ENCODE data around the gene NRXN3. TPM values are rescaled to one million over a fixed set of nuclear protein-coding genes. Genes with fewer than 3 reads are reported as not detected.

Gene NRXN3
- total RNA-seq, 4 donors from 2014 or later: 0.56 to 1.6 (median 1.1) TPM

DNA sequence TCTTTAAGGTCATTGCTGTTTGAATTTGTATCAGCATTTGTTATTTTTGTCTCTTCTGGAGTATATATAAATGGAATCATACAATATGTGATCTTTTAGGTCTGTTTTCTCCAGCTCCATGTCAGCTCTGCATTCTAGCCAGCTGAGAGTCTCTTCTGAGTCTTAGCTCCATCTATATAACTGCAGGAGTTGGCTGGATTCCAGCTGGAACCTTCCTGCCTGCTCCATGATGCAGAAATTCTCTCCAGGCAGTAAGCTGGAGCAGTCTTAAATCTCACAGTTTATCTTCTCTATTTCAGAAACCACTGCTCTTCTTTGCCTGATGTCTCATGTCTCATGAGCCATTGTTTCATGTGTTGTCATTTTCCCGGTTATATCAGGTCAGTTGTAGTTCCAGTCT is 827.6 kb downstream of the NRXN3 start:
- Histone ChIP-seq H3K36me3 (no peaks in the 10 kb centered on the region), H3K27ac (no peak overlapping the region), H3K4me3 (replicated peaks in 1 of 3) (no peak overlapping the region), H3K27me3 (no peaks in the 10 kb centered on the region), H3K4me1 (no peaks in the 10 kb centered on the region), H3K9me3 (no peaks in the 10 kb centered on the region)
- 17 to 20% methylated on average over 1 of the region's 1 CpG for WGBS, 2 donors
- intact Hi-C loops (cut with DNase I): no loop called here
- peak; percentile 68 for DNase-seq
- TF ChIP-seq, protein P1, sequence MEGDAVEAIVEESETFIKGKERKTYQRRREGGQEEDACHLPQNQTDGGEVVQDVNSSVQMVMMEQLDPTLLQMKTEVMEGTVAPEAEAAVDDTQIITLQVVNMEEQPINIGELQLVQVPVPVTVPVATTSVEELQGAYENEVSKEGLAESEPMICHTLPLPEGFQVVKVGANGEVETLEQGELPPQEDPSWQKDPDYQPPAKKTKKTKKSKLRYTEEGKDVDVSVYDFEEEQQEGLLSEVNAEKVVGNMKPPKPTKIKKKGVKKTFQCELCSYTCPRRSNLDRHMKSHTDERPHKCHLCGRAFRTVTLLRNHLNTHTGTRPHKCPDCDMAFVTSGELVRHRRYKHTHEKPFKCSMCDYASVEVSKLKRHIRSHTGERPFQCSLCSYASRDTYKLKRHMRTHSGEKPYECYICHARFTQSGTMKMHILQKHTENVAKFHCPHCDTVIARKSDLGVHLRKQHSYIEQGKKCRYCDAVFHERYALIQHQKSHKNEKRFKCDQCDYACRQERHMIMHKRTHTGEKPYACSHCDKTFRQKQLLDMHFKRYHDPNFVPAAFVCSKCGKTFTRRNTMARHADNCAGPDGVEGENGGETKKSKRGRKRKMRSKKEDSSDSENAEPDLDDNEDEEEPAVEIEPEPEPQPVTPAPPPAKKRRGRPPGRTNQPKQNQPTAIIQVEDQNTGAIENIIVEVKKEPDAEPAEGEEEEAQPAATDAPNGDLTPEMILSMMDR (IDR thresholded peaks at IDR 0.05): no peak
- TF ChIP-seq POLR2A (IDR thresholded peaks at IDR 0.05): no peak

DNA sequence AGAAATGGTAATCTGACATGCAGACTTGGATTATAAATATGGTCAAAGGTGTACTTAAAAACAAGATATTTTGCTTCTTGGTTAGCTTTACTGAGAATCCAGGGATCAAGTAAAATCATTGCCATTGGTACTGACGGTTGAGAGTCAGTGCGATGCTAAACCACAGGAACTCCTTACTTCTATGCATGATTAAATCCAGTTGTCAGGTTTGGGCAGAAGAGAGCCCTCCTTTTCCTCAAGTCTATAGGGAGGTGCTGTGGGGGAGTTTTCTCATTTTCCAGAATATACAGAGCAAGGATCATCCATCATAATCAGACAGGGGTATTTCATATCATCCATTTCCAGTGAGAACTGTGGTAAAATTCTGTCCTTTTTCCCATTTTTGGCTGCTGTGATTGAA is 839.1 kb downstream of the NRXN3 start:
- no peak for TF ChIP-seq POLR2A (IDR thresholded peaks at IDR 0.05)
- TF ChIP-seq, protein P1 (IDR thresholded peaks at IDR 0.05): no peak
- Histone ChIP-seq H3K9me3 (no peaks in the 10 kb centered on the region), H3K27me3 (no peaks in the 10 kb centered on the region), H3K4me3 (replicated peaks in 1 of 3) (no peak overlapping the region), H3K4me1 (no peaks in the 10 kb centered on the region), H3K36me3 (no peaks in the 10 kb centered on the region), H3K27ac (no peak overlapping the region)
- no peak for DNase-seq
- WGBS, 2 donors: 73 to 77% methylated on average over 2 of the region's 2 CpGs
- intact Hi-C loops (cut with DNase I): no loop called here

DNA sequence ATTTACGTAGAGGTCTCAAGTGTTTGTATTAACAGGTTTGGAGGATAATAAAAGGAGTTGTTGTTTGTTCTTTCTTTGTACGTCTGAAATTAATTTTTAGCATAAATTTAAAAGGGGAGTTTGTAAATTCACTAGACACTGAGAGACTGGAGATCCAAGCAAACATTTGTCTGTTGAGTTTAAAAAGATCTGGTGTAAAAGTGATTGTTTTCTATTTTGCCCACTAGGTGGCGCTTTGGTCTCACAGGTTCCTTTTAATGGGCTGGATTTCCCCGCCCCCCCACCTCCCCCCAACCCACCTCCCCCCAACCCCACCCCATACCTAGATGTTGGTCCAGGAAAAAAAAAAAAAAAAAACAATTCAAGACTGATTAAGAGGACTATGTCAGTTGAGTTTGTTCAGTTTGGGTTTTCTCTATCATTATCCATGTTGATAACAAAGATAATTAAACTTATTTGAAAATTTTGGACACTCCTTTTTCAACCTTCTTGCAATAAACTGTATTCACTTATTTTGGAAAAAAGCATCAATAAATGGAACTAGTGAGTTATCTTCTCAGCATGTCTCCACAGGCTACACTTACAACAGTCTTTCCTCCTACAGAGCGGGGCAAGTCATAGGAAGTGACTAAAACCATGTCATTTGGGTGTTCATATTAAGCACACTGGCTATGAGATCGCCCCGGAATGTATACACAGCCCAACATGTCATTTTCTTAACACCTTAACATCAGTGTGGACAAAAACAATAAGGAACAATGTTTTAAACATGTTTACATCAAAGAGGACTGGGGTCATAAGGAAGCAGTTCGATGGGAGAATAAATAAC is 841.1 kb downstream of the NRXN3 start:
- peak in 1 of 2 donors; percentile 1 for DNase-seq
- Histone ChIP-seq H3K4me3 (replicated peaks in 1 of 3) (no peak overlapping the region), H3K27ac (no peak overlapping the region), H3K36me3 (no peaks in the 10 kb centered on the region), H3K27me3 (no peaks in the 10 kb centered on the region), H3K4me1 (peaks cover 0 to 5% of the 10 kb centered on the region in 2 donors), H3K9me3 (no peaks in the 10 kb centered on the region)
- WGBS, 2 donors: 54 to 55% methylated on average over 8 of the region's 8 CpGs
- intact Hi-C loops (cut with DNase I): no loop called here
- TF ChIP-seq POLR2A (IDR thresholded peaks at IDR 0.05): no peak
- TF ChIP-seq, protein P1 (IDR thresholded peaks at IDR 0.05): peak in 4 of 6 experiments; percentile 12 to 58 (median 42)

DNA sequence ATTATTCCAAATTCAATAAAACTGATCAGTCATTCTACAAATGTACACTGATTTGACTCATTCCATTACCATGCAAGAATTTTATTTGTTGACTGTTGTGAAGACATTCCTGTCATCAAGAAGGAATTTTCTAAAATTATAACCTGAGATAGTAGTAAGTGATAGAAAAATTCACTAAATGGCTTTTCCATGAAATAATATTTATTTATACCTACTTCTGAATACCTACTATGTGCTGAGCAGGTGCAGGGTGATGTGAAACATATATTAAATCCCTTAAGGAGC is 841.7 kb downstream of the NRXN3 start:
- peaks cover 2 to 11% of the 10 kb centered on the region in 2 donors for H3K4me1 ChIP-seq
- no peak for TF ChIP-seq POLR2A (IDR thresholded peaks at IDR 0.05)
- H3K9me3 ChIP-seq: no peaks in the 10 kb centered on the region
- intact Hi-C loops (cut with DNase I): no loop called here
- DNase-seq: no peak
- H3K27me3 ChIP-seq: no peaks in the 10 kb centered on the region
- H3K27ac ChIP-seq: no peak overlapping the region
- no peaks in the 10 kb centered on the region for H3K36me3 ChIP-seq
- no peak overlapping the region for H3K4me3 ChIP-seq (replicated peaks in 1 of 3)

DNA sequence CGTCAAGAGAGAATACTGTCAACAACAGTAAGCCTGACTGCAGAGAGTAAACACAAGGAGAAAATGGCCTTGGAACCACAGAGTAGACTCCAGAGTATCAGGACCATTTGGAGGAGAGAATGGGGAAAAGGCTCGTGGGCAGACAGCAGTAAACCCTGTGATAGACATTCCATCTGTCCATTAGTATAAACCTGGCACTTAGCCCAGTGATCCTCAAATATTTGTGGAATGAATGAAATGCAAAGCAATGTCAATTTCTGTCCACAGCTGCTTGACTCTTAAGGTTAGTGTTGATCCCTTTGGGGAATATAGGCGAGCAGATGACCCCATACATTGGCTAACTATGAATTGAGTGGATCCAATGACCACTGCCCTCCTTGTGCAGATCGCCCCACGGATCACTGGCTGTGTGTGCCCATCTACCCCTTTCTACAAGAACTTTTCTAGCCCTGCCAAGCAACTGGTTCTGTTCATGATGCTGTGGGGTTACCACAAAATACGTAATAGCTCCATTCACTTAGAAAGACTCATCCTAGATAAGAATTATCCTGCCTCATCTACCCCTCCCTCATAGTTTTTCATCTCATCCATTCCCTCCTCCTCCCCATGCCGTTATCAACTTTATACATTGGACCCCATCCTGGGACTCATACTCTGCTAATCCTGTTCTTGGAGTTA is 846.8 kb downstream of the NRXN3 start:
- intact Hi-C loops (cut with DNase I): no loop called here
- DNase-seq: peak in 1 of 2 donors; percentile 1
- Histone ChIP-seq H3K4me3 (replicated peaks in 1 of 3) (no peak overlapping the region), H3K27me3 (no peaks in the 10 kb centered on the region), H3K27ac (no peak overlapping the region), H3K36me3 (no peaks in the 10 kb centered on the region), H3K4me1 (peaks cover 4 to 14% of the 10 kb centered on the region in 2 donors), H3K9me3 (no peaks in the 10 kb centered on the region)
- 62 to 63% methylated on average over 7 of the region's 7 CpGs for WGBS, 2 donors
- no peak for TF ChIP-seq POLR2A (IDR thresholded peaks at IDR 0.05)
- TF ChIP-seq, protein P1 (IDR thresholded peaks at IDR 0.05): no peak
